H1 (cell line): ENCODE results near the gene HSD17B8. TPM values are rescaled to one million over a fixed set of nuclear protein-coding genes. Genes with fewer than 3 reads are reported as not detected.

Source experiments
- polyA plus RNA-seq, 7 experiments: library from polyadenylated mRNA; depleted of rRNA in 3 of 7; stranded (reverse) in 5 of 7; unstranded in 2 of 7; fragments of >200 nt in 5 of 7; fragments of 200-250 nt in 2 of 7; gene quantifications; 1 replicate in 5 of 7; 2 replicates in 1 of 7; 4 replicates in 1 of 7; pipeline versions ENCODE4 v1.2.1 to v1.2.3, GENCODE V29; 2011 to 2013; ENCODE audit warnings: missing spikeins in 2 of 7, mixed read lengths in 2 of 7
- total RNA-seq: library from RNA; stranded (reverse); fragmentation: NEBNext Ultra II Directional; extraction: Animal tissue kit (Norgen Biotek cat#: 25700); gene quantifications from 2 replicates; pipeline ENCODE4 v1.2.1, GENCODE V29; 2021
- TF ChIP-seq, protein P1 (sequence below): IDR thresholded peaks from 2 replicates; pipeline ENCODE4 v1.6.1; 2012; ENCODE audit warnings: inconsistent platforms

Gene HSD17B8
- total and polyA plus RNA-seq, 2 of the 8 experiments (the other 6 are each of a cell fraction or from before 2014, with no cell fraction given): 3.3 to 17.1 TPM

DNA sequence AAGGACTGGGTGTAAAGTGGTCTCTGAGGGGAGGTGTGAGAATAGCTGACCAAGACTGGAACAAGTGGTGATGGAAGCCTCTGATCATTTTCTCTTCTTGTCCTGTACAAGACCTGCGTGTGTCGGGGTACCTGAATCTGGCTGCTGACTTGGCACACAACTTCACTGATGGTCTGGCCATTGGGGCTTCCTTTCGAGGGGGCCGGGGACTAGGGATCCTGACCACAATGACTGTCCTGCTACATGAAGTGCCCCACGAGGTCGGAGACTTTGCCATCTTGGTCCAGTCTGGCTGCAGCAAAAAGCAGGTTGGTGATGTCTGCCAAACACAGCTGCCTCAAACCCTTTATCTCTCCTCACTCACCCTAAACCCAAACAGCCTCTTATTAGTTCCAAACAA is 1.7 kb upstream of the HSD17B8 start (continued):
- TF ChIP-seq, protein P1, sequence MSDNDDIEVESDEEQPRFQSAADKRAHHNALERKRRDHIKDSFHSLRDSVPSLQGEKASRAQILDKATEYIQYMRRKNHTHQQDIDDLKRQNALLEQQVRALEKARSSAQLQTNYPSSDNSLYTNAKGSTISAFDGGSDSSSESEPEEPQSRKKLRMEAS: no peak
